HEK293T (cell line): Measurements from ENCODE around the gene TUSC2.

Source experiments
- ARNT ChIP-seq: fragments of 450-650 bp; IDR thresholded peaks from 2 replicates; pipeline ENCODE4 v1.6.1; 2017; ENCODE audit warnings: mild to moderate bottlenecking
- FOXA1 ChIP-seq: fragments of 450-650 bp; IDR thresholded peaks from 2 replicates; pipeline ENCODE4 v1.6.1; 2016; ENCODE audit warnings: mild to moderate bottlenecking
- FOXK2 ChIP-seq: fragments of 450-650 bp; IDR thresholded peaks from 2 replicates; pipeline ENCODE4 v1.6.1; 2016; ENCODE audit warnings: mild to moderate bottlenecking
- FOXM1 ChIP-seq: fragments of 450-650 bp; IDR thresholded peaks from 2 replicates; pipeline ENCODE4 v1.6.1; 2017; ENCODE audit warnings: mild to moderate bottlenecking, borderline replicate concordance
- HDGF ChIP-seq: fragments of 450-650 bp; IDR thresholded peaks from 2 replicates; pipeline ENCODE4 v1.6.1; 2017; ENCODE audit warnings: antibody characterized with exemption, borderline replicate concordance
- NFRKB ChIP-seq: fragments of 450-650 bp; IDR thresholded peaks from 2 replicates; pipeline ENCODE4 v1.6.1; 2016; ENCODE audit warnings: mild to moderate bottlenecking, moderate library complexity
- SP1 ChIP-seq: fragments of 450-650 bp; IDR thresholded peaks from 2 replicates; pipeline ENCODE4 v1.6.1; 2017
- TARDBP ChIP-seq: fragments of 450-650 bp; IDR thresholded peaks from 2 replicates; pipeline ENCODE4 v1.6.1; 2016

DNA sequence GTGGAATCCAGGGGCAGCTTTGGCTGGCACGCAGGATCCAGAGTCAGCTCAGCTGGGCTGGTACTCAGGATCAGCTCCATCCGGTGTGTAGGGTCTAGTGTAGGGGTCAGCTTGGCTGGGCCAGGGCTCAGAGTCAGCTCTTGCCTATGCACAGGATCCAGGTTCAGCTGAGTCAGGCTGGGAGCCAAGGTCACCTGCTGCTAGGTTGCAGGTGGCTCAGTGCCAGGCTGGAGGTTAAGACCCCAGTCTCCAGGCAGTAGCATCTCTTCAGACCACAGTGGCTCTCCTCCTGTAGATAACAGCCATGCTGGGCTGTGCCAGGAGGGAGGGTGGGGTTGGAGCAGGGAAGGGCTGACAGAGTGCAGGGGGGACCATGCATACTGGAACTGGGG is 30.6 kb downstream of the TUSC2 start:
- TF ChIP-seq ARNT = no peak
- TF ChIP-seq FOXA1 = no peak
- no peak for TF ChIP-seq TARDBP
- TF ChIP-seq FOXK2 = no peak
- TF ChIP-seq SP1 = no peak
- TF ChIP-seq NFRKB = no peak
- no peak for TF ChIP-seq FOXM1
- no peak for TF ChIP-seq HDGF
